HG02840 (cell line): Measurements from ENCODE around the gene DEDD.

Experiments used
- ATAC-seq: cut with Tn5 transposase; IDR thresholded peaks from one replicate; pipeline ENCODE4 v1.9.1; 2021; ENCODE audit warnings: mild to moderate bottlenecking, moderate library complexity, moderate number of reproducible peaks; ENCODE audit not compliant: unreplicated experiment, low FRiP score

DEDD gene

DNA sequence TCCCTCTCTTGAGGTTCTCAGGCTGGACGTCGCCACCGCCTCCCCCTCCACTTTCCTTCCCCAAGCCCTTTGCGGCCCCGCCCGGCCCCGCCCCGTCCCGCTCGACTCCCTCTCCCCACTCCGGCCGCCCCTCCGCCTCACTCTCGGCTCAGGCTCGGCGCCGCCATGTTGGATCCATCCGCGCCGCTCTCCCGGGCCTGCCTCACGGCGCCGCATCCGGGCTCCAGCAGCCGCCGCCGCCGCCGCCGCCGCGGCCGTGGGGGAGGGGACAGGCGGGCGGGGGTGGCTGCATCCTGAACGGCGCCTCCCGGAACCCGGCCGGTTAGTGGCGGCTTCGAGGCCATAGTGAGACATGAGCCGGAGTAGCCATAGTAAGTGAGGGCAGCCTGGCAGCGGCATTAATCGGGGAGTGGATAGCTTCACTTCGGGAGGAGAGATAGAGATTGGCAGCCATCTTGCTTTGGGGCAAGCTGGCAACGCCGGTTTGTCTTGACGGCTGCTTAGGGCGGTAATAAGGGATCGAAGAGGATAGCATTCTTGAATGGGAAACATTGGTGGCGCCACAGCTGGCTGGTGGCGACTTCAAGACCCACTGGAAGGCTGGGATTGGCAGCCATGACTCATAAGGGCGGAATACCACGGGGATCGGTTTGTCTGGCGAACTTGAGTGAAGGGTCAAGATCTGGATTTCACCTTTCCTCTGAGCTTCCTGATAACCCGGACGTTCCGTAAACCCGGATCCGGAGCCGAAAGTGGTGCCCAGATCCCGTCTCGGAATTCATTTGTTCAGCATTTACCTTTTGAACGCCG is at the start of gene DEDD:
Gene DEDD, minus strand, starts transcription at position 258 of the 810 bp plus-strand sequence. CDS start 8,205 bp downstream, outside the sequence.
- ATAC-seq: peak; percentile 96

DNA sequence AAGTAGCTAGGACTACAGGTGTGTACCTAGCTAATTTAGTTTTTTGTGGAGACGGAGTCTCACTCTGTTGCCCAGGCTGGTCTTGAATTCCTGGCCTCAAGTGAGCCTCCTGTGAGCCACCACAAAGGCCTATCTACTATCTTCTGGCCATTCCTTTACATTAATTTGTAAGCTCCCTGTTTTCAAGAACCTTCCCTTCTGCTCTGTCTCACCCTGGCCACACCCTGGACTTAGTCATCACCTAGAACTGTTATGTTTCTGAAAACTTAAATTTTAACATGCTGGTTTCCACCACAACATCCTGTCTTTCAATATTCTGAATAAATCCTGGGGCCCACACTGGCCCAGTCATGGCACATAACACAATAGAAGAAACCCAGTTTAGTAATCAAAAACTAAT is 49.7 kb upstream of the DEDD start:
- ATAC-seq: no peak

GRCh38 chr1:161180639-161181038 is 48.2 kb upstream of the DEDD start:
- no peak for ATAC-seq

DNA sequence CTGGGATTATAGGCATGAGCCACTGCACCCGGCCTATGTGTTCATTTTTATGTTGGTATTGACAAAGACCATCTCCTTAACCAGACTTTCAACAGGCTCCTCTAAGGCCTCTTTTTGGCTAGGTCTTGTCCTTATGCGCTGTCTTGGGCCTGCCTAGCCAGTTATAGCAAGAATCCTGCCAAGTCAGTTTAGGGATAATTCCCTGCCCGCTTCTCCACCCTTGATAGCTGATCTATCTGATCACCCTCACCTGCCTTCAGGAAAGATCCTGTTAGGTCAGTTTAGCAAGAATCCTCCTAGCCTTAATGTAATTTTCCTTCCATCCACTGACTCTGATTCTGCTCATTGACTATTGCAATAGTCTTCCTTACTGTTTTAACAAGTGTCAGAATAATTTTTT is 47.2 kb upstream of the DEDD start:
- ATAC-seq: no peak

DNA sequence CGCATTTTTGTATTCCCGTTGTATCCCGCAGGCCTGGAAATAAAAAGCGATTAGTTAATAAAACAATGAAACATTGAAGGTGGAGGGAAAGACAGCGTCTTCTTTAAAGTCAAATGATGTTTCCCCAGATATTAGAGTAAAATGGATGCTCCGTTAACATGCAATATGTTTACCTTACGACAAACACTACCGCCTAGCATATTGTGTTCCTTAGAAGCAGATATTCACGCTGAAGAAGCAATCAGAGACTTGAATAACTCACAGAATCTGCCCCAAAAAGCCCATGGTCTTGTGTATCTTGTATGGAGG is 45.4 kb upstream of the DEDD start:
- no peak for ATAC-seq

DNA sequence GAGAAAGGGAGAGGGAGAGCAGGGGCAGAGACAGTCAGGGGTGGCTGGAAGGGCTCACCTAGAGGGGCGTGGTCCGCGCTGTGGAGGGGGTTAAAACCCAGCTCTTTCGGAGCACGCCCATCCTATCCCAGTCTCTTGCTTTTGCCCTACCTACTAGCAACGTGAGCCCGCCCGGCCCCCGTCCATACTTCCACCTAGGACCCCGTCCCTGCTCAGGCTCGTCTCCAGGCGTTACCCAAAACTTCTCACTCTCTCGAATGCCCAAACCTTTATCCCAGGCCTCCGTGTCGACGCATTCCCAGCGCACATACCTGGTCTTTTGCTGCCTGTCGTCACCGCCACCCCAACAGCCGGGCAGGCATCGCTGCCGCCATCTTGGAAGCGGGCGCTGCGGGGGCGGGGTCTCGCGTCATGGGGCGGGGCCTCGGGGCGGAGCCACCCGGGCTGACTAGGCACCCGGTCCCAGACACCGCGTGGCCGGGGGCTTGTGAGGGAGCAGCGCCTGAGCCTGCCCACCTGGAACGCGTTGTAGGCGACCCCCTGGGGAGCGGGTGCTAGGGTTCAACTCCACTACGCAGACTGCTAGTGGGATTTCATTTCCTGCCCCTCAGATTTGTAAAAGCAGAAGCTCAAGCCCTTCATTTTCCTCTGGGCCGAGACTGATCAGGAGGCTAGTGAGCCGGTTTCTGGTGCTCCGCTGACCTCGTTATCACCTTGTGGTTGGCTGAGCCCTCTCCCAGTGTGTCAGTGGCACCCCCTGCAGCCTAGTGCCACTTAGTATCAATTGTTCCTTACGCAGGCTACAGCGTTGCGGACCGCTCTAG is 44.9 kb upstream of the DEDD start, which contains the start of gene B4GALT3:
Gene B4GALT3, minus strand, starts transcription at position 396 of the 824 bp plus-strand sequence. CDS start 1,447 bp downstream, outside the sequence.
- ATAC-seq: peak; percentile 69

- no peak for ATAC-seq
These were observed 44.1 kb upstream of the DEDD start for GRCh38 chr1:161176468-161177111.

DNA sequence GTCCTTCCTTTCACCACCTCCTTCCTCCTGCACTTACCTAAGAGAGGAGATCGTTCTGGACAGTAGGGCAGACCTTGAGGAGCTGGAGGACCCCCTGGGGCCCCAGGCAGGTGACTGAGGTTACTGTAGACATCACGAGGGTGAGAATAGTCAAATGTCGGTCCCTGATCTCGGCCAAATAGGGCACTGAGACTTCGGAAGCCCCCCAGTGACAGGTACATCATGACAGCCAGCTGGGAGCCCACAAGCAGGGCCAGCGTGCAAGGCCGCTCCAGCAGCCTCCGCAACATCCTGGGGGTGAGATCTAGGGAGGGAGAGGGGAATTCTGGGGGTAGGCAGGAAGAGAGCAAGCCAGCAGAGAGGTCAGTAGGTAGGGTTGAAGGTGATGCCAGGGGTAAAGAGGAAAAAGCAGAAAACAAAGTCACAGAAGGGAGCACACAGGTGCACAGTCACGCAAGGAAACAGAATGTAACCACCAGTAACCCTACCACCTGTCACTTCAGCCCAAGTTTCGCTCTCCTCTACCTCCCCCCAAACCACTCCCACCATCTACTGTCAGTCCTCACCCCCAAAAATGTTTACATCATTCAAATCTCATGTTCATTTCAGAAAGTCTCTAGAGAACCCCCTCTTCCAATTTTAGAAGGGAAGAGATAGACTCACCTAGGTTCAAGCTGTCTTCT is 43.4 kb upstream of the DEDD start:
- ATAC-seq: no peak

GRCh38 chr1:161174911-161175310 is 42.4 kb upstream of the DEDD start:
- no peak for ATAC-seq

GRCh38 chr1:161173711-161174110 is 41.2 kb upstream of the DEDD start:
- no peak for ATAC-seq

- ATAC-seq: no peak
These were observed 40.4 kb upstream of the DEDD start for GRCh38 chr1:161172776-161173376.

DNA sequence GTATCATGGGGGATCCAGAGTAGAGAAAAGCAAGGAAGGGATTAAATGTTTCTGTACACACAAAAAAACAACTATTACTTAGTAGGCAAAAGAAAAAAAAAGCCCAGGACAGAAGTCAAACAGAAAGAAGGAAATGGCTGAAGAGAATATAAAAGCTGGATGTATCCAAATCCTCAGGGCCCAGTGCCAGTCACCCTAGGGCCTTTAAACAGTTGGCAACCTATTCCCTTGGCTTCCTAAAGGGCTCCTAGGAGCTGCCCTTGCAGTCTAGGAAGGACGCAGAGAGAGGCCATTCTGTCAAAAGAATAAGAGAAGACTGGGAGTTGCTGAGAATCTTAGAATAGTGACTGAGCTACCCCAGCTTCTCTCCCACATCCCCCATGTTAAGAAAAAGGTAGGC is 39.9 kb upstream of the DEDD start:
- no peak for ATAC-seq

- ATAC-seq: no peak
These were observed 39.2 kb upstream of the DEDD start for GRCh38 chr1:161171696-161172095.

DNA sequence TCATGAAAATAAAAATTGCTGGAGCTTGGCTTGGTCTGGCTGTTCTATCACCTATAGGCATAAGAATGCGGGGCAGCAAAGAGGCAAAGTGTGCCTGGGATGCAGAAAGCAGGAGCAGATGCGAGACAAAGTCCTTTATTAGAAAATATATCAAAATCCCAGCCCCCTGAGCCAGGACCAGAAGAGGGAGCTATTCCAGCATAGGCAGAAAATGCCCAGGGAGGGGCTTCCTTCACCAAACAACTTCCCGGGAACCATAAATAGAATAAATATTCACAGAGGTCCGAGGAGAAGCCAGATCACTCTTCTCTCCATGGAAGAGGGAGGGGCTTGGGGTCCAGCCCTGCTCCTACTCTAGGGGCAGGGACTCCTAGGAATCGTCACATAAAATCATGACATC is 38.7 kb upstream of the DEDD start:
- ATAC-seq: no peak

DNA sequence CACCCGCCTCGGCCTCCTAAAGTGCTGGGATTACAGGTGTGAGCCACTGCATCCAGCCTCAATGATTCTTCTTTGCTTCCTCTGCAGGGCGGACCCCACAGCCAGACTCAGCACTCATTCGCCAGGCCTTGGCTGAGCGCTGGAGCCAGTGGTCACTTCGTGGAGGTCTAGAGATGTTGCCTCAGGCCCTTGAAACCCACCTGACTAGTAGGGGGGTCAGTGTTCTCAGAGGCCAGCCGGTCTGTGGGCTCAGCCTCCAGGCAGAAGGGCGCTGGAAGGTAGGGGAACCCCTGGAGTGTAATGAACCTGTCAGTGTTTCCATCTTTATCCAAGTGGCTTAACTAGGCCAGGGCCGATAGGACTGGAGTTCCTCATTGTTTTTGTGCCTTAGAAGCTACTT is 36.4 kb upstream of the DEDD start:
- ATAC-seq: no peak

DNA sequence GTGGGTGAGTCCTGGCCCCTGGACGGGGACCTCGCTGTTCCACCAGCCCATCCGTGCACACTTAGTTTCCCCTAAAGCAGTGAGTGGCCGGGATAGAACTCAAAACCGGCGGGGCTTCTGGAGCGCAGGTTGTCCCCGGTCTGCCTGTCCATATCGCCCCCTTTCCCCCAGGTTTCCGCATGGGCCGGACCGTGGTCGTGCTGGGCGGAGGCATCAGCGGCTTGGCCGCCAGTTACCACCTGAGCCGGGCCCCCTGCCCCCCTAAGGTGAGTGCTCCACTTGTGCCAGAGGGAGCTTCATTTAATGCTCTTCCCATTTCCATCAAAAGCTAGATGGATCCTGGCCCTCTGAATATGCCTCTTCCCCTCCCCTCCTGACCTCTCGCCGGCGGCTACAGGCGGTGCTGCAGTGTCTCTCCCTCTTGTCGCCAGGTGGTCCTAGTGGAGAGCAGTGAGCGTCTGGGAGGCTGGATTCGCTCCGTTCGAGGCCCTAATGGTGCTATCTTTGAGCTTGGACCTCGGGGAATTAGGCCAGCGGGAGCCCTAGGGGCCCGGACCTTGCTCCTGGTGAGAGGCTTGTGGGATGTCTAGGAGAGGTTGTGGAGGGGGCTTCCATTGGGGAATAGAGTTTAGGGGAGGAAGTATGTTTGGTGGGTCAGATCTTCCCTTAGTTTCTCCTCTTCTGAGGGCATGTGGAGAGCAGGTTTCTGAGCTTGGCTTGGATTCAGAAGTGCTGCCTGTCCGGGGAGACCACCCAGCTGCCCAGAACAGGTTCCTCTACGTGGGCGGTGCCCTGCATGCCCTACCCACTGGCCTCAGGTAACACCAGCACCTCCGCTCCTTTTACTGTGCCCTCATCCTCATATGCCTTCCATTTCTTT is 34.4 kb upstream of the DEDD start:
- no peak for ATAC-seq

- peak; percentile 94 for ATAC-seq
These were observed 33.5 kb upstream of the DEDD start, which contains the start of gene PPOX for GRCh38 chr1:161165742-161166668. PPOX (plus strand) TSS chr1:161166426; CDS start chr1:161166848, 422 bp downstream.
